HEK293 (cell line): ENCODE measurements around the gene EXOSC5.

ENCODE experiments used
- CTCF ChIA-PET: fragments of 350-600 bp; formaldehyde crosslinking; extraction: SDS; loops from one replicate; lab custom pipeline; 2021; ENCODE audit warnings: antibody characterized with exemption; lab: Yijun Ruan, JAX
- POLR2A ChIA-PET: fragments of 300-600 bp; formaldehyde crosslinking; extraction: SDS; loops from one replicate; lab custom pipeline; 2020; ENCODE audit warnings: antibody characterized with exemption, inconsistent platforms; lab: Yijun Ruan, JAX
- H3K27ac ChIP-seq: fragments of 200-500 bp; sonication (Bioruptor generic); 2 replicates; pipeline ENCODE4 v1.5.1; 2014; ENCODE audit warnings: low read depth, low read length, control low read depth, inconsistent platforms; ENCODE audit errors: extremely low read depth
- H3K36me3 ChIP-seq, 2 experiments: fragments of 200-500 bp in 1 of 2; sonication (Bioruptor generic) in 1 of 2; 1 replicate in 1 of 2; 2 replicates in 1 of 2; pipeline ENCODE4 v1.5.1; 2014 to 2017; ENCODE audit warnings: inconsistent platforms in 2 of 2, low read length in 2 of 2; ENCODE audit not compliant: control insufficient read depth in 2 of 2, insufficient read depth in 1 of 2
- H3K4me1 ChIP-seq: fragments of 200-500 bp; sonication (Bioruptor generic); 2 replicates; pipeline ENCODE4 v1.5.1; 2014; ENCODE audit warnings: mild to moderate bottlenecking, low read length, inconsistent platforms; ENCODE audit not compliant: control insufficient read depth, insufficient read depth
- H3K4me3 ChIP-seq: 2 replicates; pipeline ENCODE4 v1.5.1; 2011; ENCODE audit warnings: low read depth, mild to moderate bottlenecking, control low read depth, low read length, moderate library complexity
- H3K9me3 ChIP-seq: fragments of 200-500 bp; sonication (Bioruptor generic); 2 replicates; pipeline ENCODE4 v1.5.1; 2014; ENCODE audit warnings: low read depth, low read length, inconsistent platforms; ENCODE audit not compliant: control insufficient read depth, insufficient read depth
- GLIS1 ChIP-seq: fragments of 450-650 bp; formaldehyde crosslinking; IDR thresholded peaks from 2 replicates; pipeline ENCODE4 v1.5.1; 2016; ENCODE audit warnings: missing biosample characterization, missing genetic modification characterization
- KLF10 ChIP-seq: fragments of 450-650 bp; IDR thresholded peaks from 2 replicates; pipeline ENCODE4 v1.5.1; 2018; ENCODE audit warnings: missing biosample characterization, mild to moderate bottlenecking, missing genetic modification characterization
- PRDM1 ChIP-seq: fragments of 450-650 bp; formaldehyde crosslinking; IDR thresholded peaks from 2 replicates; pipeline ENCODE4; 2016; ENCODE audit warnings: missing biosample characterization, missing genetic modification characterization
- WT1 ChIP-seq: fragments of 450-650 bp; formaldehyde crosslinking; IDR thresholded peaks from 2 replicates; pipeline ENCODE4 v1.5.1; 2016; ENCODE audit warnings: missing biosample characterization, missing genetic modification characterization
- ZBTB21 ChIP-seq: fragments of 450-650 bp; formaldehyde crosslinking; IDR thresholded peaks from 2 replicates; pipeline ENCODE4 v1.5.1; 2017; ENCODE audit warnings: missing biosample characterization, missing genetic modification characterization
- ZBTB48 ChIP-seq: fragments of 450-650 bp; formaldehyde crosslinking; IDR thresholded peaks from 2 replicates; pipeline ENCODE4 v1.5.1; 2016; ENCODE audit warnings: missing biosample characterization, missing genetic modification characterization
- ZNF140 ChIP-seq: fragments of 450-650 bp; formaldehyde crosslinking; IDR thresholded peaks from 2 replicates; pipeline ENCODE4 v1.5.1; 2016; ENCODE audit warnings: missing biosample characterization, missing genetic modification characterization
- ZNF16 ChIP-seq: fragments of 450-650 bp; formaldehyde crosslinking; IDR thresholded peaks from 2 replicates; pipeline ENCODE4 v1.5.1; 2016; ENCODE audit warnings: low read depth, missing biosample characterization, missing genetic modification characterization
- ZNF266 ChIP-seq: fragments of 450-650 bp; formaldehyde crosslinking; IDR thresholded peaks from 2 replicates; pipeline ENCODE4 v1.5.1; 2016; ENCODE audit warnings: missing biosample characterization, missing genetic modification characterization, low read depth
- ZNF274 ChIP-seq, 2 experiments: fragments of 200-500 bp in 1 of 2; fragments of 450-650 bp in 1 of 2; sonication (Bioruptor generic) in 1 of 2; formaldehyde crosslinking in 1 of 2; IDR thresholded peaks; 2 replicates each; pipeline versions ENCODE4 v1.5.1 to v1.6.1; 2014 to 2016; ENCODE audit warnings: borderline replicate concordance in 1 of 2, inconsistent platforms in 1 of 2, low read length in 1 of 2, missing biosample characterization in 1 of 2, missing genetic modification characterization in 1 of 2
- ZNF394 ChIP-seq: fragments of 450-650 bp; formaldehyde crosslinking; IDR thresholded peaks from 2 replicates; pipeline ENCODE4 v1.5.1; 2016; ENCODE audit warnings: missing biosample characterization, missing genetic modification characterization, mild to moderate bottlenecking, moderate library complexity, borderline replicate concordance
- ZNF433 ChIP-seq: fragments of 450-650 bp; formaldehyde crosslinking; IDR thresholded peaks from 2 replicates; pipeline ENCODE4 v1.5.1; 2016; ENCODE audit warnings: missing biosample characterization, missing genetic modification characterization, low read depth
- ZNF514 ChIP-seq: fragments of 450-650 bp; formaldehyde crosslinking; IDR thresholded peaks from 2 replicates; pipeline ENCODE4 v1.5.1; 2016; ENCODE audit warnings: missing biosample characterization, missing genetic modification characterization
- ZNF521 ChIP-seq: fragments of 450-650 bp; formaldehyde crosslinking; IDR thresholded peaks from 2 replicates; pipeline ENCODE4 v1.5.1; 2017; ENCODE audit warnings: missing biosample characterization, mild to moderate bottlenecking, missing genetic modification characterization
- ZNF530 ChIP-seq: fragments of 450-650 bp; formaldehyde crosslinking; IDR thresholded peaks from 2 replicates; pipeline ENCODE4 v1.5.1; 2016; ENCODE audit warnings: low read depth, missing biosample characterization, missing genetic modification characterization
- ZNF600 ChIP-seq: fragments of 450-650 bp; formaldehyde crosslinking; IDR thresholded peaks from 2 replicates; pipeline ENCODE4 v1.5.1; 2016; ENCODE audit warnings: missing biosample characterization, missing genetic modification characterization
- ZNF623 ChIP-seq: fragments of 450-650 bp; formaldehyde crosslinking; IDR thresholded peaks from 2 replicates; pipeline ENCODE4 v1.5.1; 2016; ENCODE audit warnings: missing biosample characterization, missing genetic modification characterization
- ZNF629 ChIP-seq: fragments of 450-650 bp; formaldehyde crosslinking; IDR thresholded peaks from 2 replicates; pipeline ENCODE4 v1.5.1; 2017; ENCODE audit warnings: missing biosample characterization, missing genetic modification characterization
- ZNF660 ChIP-seq: fragments of 450-650 bp; IDR thresholded peaks from 2 replicates; pipeline ENCODE4 v1.5.1; 2018; ENCODE audit warnings: missing biosample characterization, mild to moderate bottlenecking, missing genetic modification characterization
- ZNF664 ChIP-seq: fragments of 450-650 bp; formaldehyde crosslinking; IDR thresholded peaks from 2 replicates; pipeline ENCODE4 v1.5.1; 2016; ENCODE audit warnings: missing biosample characterization, missing genetic modification characterization
- ZNF677 ChIP-seq: fragments of 450-650 bp; IDR thresholded peaks from 2 replicates; pipeline ENCODE4 v1.5.0; 2018; ENCODE audit warnings: missing biosample characterization, mild to moderate bottlenecking, missing genetic modification characterization, moderate library complexity
- ZNF791 ChIP-seq: fragments of 450-650 bp; formaldehyde crosslinking; IDR thresholded peaks from 2 replicates; pipeline ENCODE4 v1.5.1; 2016; ENCODE audit warnings: missing biosample characterization, missing genetic modification characterization
- ZNF830 ChIP-seq: fragments of 450-650 bp; IDR thresholded peaks from 2 replicates; pipeline ENCODE4 v1.5.0; 2018; ENCODE audit warnings: missing biosample characterization, missing genetic modification characterization, low read depth, mild to moderate bottlenecking, moderate library complexity
- ZSCAN16 ChIP-seq: fragments of 450-650 bp; formaldehyde crosslinking; IDR thresholded peaks from 2 replicates; pipeline ENCODE4 v1.5.1; 2016; ENCODE audit warnings: missing biosample characterization, missing genetic modification characterization
- ZXDB ChIP-seq: fragments of 450-650 bp; formaldehyde crosslinking; IDR thresholded peaks from 2 replicates; pipeline ENCODE4 v1.5.1; 2016; ENCODE audit warnings: missing biosample characterization, missing genetic modification characterization
- TF ChIP-seq, protein P1 (sequence below): fragments of 450-650 bp; formaldehyde crosslinking; IDR thresholded peaks from 2 replicates; pipeline ENCODE4 v1.5.1; 2017; ENCODE audit warnings: missing biosample characterization, mild to moderate bottlenecking, missing genetic modification characterization, moderate library complexity
- TF ChIP-seq, protein P2 (sequence below): fragments of 450-650 bp; formaldehyde crosslinking; IDR thresholded peaks from 2 replicates; pipeline ENCODE4 v1.5.1; 2016; ENCODE audit warnings: missing biosample characterization, missing genetic modification characterization
- TF ChIP-seq, protein P3 (sequence below): fragments of 450-650 bp; formaldehyde crosslinking; optimal IDR thresholded peaks from 2 replicates; pipeline ENCODE3; 2016; ENCODE audit warnings: missing biosample characterization, mild to moderate bottlenecking, missing genetic modification characterization

The EXOSC5 gene

DNA sequence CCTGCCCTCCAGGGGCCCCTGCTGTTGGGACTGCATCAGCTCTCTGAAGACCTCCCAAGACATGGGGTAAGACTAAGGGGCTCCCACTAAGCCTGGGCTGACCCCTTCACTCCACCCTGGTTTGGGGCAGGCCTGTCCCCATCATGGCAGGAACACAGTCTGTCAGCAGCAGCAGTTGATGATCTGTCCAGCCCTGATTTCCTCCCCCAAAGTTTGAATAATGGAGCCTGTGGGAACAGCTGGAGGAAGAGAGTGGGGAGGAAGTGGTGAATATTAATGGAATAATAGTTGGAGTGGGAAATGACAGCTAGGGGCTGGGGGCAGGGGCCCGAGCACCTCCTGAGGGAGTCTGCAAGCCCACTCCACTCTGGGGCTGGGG is 31.3 kb upstream of the EXOSC5 start:
- no peaks in the 10 kb centered on the region for H3K9me3 ChIP-seq
- peaks cover 13% of the 10 kb centered on the region for H3K4me1 ChIP-seq
- H3K27ac ChIP-seq: no peak overlapping the region
- CTCF ChIA-PET: interaction anchor here (0.9 to 4.2 kb wide), 4 partner anchors 11 to 142 kb away, joined by 4 to 21 read pairs (median 7); partner anchors contain the start of gene DMAC2
- POLR2A ChIA-PET: interaction anchor here (0.7 to 2.1 kb wide), 5 partner anchors 11 to 116 kb away, joined by 3 to 25 read pairs (median 3); partner anchors contain the start of genes B9D2, DMAC2 and ERICH4
- TF ChIP-seq ZNF394 (tag by site-specific recombination): no peak
- TF ChIP-seq, protein P1, sequence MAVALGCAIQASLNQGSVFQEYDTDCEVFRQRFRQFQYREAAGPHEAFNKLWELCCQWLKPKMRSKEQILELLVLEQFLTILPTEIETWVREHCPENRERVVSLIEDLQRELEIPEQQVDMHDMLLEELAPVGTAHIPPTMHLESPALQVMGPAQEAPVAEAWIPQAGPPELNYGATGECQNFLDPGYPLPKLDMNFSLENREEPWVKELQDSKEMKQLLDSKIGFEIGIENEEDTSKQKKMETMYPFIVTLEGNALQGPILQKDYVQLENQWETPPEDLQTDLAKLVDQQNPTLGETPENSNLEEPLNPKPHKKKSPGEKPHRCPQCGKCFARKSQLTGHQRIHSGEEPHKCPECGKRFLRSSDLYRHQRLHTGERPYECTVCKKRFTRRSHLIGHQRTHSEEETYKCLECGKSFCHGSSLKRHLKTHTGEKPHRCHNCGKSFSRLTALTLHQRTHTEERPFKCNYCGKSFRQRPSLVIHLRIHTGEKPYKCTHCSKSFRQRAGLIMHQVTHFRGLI (tag by site-specific recombination): no peak
- TF ChIP-seq ZNF514 (tag by site-specific recombination): no peak
- no peak for TF ChIP-seq ZNF433 (tag by site-specific recombination)
- no peak for TF ChIP-seq GLIS1 (tag by site-specific recombination)
- TF ChIP-seq, protein P2, sequence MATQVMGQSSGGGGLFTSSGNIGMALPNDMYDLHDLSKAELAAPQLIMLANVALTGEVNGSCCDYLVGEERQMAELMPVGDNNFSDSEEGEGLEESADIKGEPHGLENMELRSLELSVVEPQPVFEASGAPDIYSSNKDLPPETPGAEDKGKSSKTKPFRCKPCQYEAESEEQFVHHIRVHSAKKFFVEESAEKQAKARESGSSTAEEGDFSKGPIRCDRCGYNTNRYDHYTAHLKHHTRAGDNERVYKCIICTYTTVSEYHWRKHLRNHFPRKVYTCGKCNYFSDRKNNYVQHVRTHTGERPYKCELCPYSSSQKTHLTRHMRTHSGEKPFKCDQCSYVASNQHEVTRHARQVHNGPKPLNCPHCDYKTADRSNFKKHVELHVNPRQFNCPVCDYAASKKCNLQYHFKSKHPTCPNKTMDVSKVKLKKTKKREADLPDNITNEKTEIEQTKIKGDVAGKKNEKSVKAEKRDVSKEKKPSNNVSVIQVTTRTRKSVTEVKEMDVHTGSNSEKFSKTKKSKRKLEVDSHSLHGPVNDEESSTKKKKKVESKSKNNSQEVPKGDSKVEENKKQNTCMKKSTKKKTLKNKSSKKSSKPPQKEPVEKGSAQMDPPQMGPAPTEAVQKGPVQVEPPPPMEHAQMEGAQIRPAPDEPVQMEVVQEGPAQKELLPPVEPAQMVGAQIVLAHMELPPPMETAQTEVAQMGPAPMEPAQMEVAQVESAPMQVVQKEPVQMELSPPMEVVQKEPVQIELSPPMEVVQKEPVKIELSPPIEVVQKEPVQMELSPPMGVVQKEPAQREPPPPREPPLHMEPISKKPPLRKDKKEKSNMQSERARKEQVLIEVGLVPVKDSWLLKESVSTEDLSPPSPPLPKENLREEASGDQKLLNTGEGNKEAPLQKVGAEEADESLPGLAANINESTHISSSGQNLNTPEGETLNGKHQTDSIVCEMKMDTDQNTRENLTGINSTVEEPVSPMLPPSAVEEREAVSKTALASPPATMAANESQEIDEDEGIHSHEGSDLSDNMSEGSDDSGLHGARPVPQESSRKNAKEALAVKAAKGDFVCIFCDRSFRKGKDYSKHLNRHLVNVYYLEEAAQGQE: no peak
- no peak for TF ChIP-seq ZNF664 (tag by site-specific recombination)
- no peak for TF ChIP-seq ZNF629 (tag by site-specific recombination)
- no peak for TF ChIP-seq ZNF140 (tag by site-specific recombination)
- TF ChIP-seq, all 188 proteins: peak for 0
- Histone ChIP-seq H3K36me3 (peaks cover 19 to 47% of the 10 kb centered on the region in 2 experiments; a peak in 2 of 3 replicates), H3K4me3 (no peak overlapping the region)

DNA sequence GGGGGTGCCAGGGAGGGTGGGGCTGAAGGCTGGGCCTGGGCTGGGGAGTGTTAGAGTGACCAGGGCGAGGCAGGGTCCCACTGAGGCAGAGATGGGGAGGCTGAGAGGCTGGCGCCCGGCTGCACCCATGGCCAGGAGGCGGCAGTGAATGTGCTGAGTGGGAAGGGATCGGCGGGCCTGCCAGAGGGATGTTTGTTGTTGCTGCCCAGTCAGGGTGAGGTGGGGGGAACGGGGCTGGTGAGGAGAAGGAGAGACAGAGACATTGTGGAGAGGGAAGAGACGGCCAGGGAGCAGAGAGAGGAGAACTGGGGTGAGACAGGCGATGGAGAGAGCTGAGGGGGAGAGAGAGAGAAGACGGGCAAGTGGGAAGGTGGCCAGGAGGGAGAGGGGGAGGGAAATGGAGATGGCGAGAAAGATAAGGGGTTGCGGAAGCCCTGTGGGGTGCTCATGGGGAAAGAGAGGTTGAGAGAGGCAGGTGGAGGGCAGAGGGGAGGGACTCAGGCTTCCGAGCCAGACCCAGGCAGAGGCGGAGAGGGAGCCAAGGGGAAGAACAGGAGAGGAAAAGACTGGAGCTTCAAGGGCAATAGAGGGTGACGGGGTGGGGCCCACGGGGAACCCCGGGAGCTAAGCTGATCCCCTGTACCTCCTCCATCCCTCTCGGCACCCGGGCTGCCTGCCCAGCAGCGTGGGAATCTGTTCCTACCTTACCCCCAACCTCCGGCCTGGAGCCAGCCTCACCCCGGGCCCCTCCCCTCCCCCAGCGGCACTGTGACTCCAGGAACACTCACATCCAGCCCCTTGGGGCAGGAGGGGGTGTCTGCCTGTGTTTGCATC is 30.7 kb upstream of the EXOSC5 start:
- CTCF ChIA-PET: interaction anchor here (0.7 to 4.2 kb wide), 4 partner anchors 12 to 879 kb away, joined by 3 to 21 read pairs (median 7); partner anchors contain the start of gene DMAC2
- TF ChIP-seq WT1 (tag by site-specific recombination): no peak
- no peak for TF ChIP-seq ZSCAN16 (tag by site-specific recombination)
- TF ChIP-seq ZNF791 (tag by site-specific recombination): 0 out of 2 replicates have a peak, but pooled peaks have one; percentile 27
- TF ChIP-seq ZNF521 (tag by site-specific recombination): no peak
- no peak for TF ChIP-seq ZNF274 (IDR thresholded peaks at IDR 0.05; ENCODE audit: low read length)
- no peak for TF ChIP-seq ZNF274 (tag by site-specific recombination; IDR thresholded peaks at IDR 0.05; ENCODE audit: borderline replicate concordance)
- TF ChIP-seq PRDM1 (tag by site-specific recombination): 0 out of 2 replicates have a peak, but pooled peaks have one; percentile 8
- TF ChIP-seq ZXDB: no peak
- no peak for TF ChIP-seq KLF10
- no peak for TF ChIP-seq ZNF530 (tag by site-specific recombination)
- TF ChIP-seq ZNF830 (tag by site-specific recombination): no peak
- TF ChIP-seq ZNF266 (tag by site-specific recombination): no peak; the same call in 1 of the 2 replicates
- no peak for TF ChIP-seq ZNF623 (tag by site-specific recombination)
- no peak for TF ChIP-seq ZNF16
- TF ChIP-seq ZNF600: no peak
- TF ChIP-seq ZNF677 (tag by site-specific recombination): no peak
- TF ChIP-seq, protein P3, sequence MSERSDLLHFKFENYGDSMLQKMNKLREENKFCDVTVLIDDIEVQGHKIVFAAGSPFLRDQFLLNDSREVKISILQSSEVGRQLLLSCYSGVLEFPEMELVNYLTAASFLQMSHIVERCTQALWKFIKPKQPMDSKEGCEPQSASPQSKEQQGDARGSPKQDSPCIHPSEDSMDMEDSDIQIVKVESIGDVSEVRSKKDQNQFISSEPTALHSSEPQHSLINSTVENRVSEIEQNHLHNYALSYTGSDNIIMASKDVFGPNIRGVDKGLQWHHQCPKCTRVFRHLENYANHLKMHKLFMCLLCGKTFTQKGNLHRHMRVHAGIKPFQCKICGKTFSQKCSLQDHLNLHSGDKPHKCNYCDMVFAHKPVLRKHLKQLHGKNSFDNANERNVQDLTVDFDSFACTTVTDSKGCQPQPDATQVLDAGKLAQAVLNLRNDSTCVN (tag by site-specific recombination): no peak
- no peak for TF ChIP-seq ZNF140 (tag by site-specific recombination)
- no peak for TF ChIP-seq ZBTB21
- peak; percentile 75 for TF ChIP-seq ZBTB48
- TF ChIP-seq ZNF660 (tag by site-specific recombination): no peak

More for the DNA sequence above, 30.7 kb upstream of the EXOSC5 start:
- H3K4me3 ChIP-seq: no peak overlapping the region
- POLR2A ChIA-PET: interaction anchor here (0.9 to 2.1 kb wide), 7 partner anchors 10 to 64 kb away, joined by 3 to 25 read pairs (median 7); partner anchors contain the start of genes B9D2 and DMAC2
- peaks cover 17 to 46% of the 10 kb centered on the region in 2 experiments; a peak in 2 of 3 replicates for H3K36me3 ChIP-seq
- H3K4me1 ChIP-seq: peaks cover 13% of the 10 kb centered on the region
- peak overlapping the region; percentile 41; the same call in 1 of the 2 replicates for H3K27ac ChIP-seq
- H3K9me3 ChIP-seq: no peaks in the 10 kb centered on the region
